Activated CD8-positive, alpha-beta memory T cell treated with anti-CD3 and anti-CD28 coated beads, Interleukin-2, amount 10 ng/mL, durations not matched to agents 7 days and 5 days (primary cell): ENCODE data around the gene PCDH9. TPM values are rescaled to one million over a fixed set of nuclear protein-coding genes. Genes with fewer than 3 reads are reported as not detected.

ENCODE experiments used
- ATAC-seq: fragments of 150-1000 bp; cut with Tn5 transposase; one replicate; pipeline ENCODE4 v1.10.0; 2021; ENCODE audit warnings: moderate library complexity
- CTCF ChIA-PET: fragments of 350-600 bp; sonication (Branson Sonifier 250); formaldehyde crosslinking; loops from one replicate; lab custom pipeline; 2021; ENCODE audit warnings: antibody characterized with exemption; lab: Charles Lee
- DNase-seq: peaks from one replicate; pipeline ENCODE4 v3.0.0-alpha.2; 2020
- H3K27ac Mint-ChIP-seq: one replicate; pipeline ENCODE4 v1.8.0; 2021; ENCODE audit warnings: mild to moderate bottlenecking, mixed read lengths
- H3K27me3 Mint-ChIP-seq: one replicate; pipeline ENCODE4 v1.8.0; 2021; ENCODE audit warnings: mixed read lengths
- H3K36me3 Mint-ChIP-seq: one replicate; pipeline ENCODE4 v1.8.0; 2021; ENCODE audit warnings: mild to moderate bottlenecking, mixed read lengths
- H3K4me1 Mint-ChIP-seq: one replicate; pipeline ENCODE4 v1.8.0; 2021; ENCODE audit warnings: mixed read lengths
- H3K4me3 Mint-ChIP-seq: one replicate; pipeline ENCODE4 v1.8.0; 2021; ENCODE audit warnings: mild to moderate bottlenecking, moderate library complexity, mixed read lengths
- H3K9me3 Mint-ChIP-seq: one replicate; pipeline ENCODE4 v1.8.0; 2022; ENCODE audit warnings: low read depth, mixed read lengths
- total RNA-seq, 2 experiments: library from RNA; stranded (reverse); gene quantifications; one replicate each; pipeline ENCODE4 v1.2.3, GENCODE V29; 2021

PCDH9 gene
- total RNA-seq, 2 experiments from 2014 or later, result 0.14 to 0.15 TPM

DNA sequence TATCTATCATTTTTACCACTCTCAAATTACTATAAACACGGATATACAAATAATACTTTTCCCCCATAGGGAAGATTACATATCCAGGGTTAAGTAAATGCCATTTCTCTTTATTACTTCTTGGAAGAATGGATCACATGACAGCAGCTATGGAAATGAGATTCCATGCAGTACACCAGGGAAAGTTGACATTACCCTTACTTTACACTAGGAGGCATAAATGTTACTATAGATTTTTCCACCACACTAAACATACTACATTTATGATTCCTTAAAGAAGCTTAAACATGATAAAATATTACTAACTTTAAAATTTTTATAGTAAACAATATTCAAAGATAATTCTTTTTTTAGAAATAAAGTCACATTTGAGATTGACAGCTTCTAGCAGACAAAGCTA lies 611.4 kb downstream of the PCDH9 start:
- CTCF ChIA-PET, result no interaction called here
- Mint-ChIP-seq H3K27me3 (no peaks in the 10 kb centered on the region), H3K9me3 (no peaks in the 10 kb centered on the region), H3K27ac (no peak overlapping the region), H3K36me3 (no peaks in the 10 kb centered on the region), H3K4me1 (no peaks in the 10 kb centered on the region), H3K4me3 (no peak overlapping the region)
- ATAC-seq, result no peak
- DNase-seq, result no peak

DNA sequence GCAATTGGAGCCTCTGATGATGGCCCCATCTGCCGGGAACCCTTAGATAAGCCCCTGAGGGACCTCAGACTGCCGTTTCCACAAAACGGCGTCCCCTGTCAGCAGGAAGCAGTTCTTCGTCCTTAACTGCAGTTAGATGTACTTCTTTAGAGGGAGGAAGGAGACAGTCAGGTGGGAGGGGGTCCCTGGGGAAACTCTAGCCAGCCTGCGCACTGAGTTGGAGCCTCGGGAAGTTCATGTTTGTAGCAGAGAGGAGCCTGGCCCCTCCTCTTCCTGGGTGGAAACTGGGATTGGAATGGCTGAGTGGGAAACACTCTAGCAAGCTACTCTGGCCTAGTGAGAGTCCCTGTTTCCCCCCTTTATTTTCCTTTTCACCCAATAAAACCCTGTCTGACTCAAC lies 612.4 kb downstream of the PCDH9 start:
- DNase-seq (no peak), ATAC-seq (no peak)
- H3K27me3 Mint-ChIP-seq, result no peaks in the 10 kb centered on the region
- H3K27ac Mint-ChIP-seq, result no peak overlapping the region
- no peaks in the 10 kb centered on the region for H3K9me3 Mint-ChIP-seq
- no peak overlapping the region for H3K4me3 Mint-ChIP-seq
- H3K36me3 Mint-ChIP-seq, result no peaks in the 10 kb centered on the region
- CTCF ChIA-PET, result no interaction called here
- H3K4me1 Mint-ChIP-seq, result no peaks in the 10 kb centered on the region

DNA sequence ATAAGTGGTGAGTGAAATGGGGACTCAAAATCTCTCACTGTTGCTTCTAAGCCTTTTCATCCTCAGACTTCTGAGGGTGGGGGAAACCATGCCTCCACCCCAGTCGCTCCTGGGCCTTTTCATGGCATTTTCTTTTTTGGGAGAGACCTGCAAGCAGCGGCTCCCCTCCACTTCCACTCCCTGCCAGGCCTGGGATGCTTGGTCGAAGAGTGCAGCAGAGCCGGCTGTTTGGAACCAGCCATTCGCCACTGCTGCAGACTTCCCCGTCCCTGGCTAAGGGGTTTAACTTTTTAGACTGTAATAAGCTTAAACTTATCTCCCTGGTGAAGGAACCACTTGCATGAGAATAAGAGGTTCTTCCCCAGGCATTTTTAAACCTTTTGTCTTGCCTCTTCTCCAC lies 617.2 kb downstream of the PCDH9 start:
- CTCF ChIA-PET, result no interaction called here
- no peak overlapping the region for H3K27ac Mint-ChIP-seq
- no peak overlapping the region for H3K4me3 Mint-ChIP-seq
- no peaks in the 10 kb centered on the region for H3K27me3 Mint-ChIP-seq
- H3K4me1 Mint-ChIP-seq, result no peaks in the 10 kb centered on the region
- H3K36me3 Mint-ChIP-seq, result no peaks in the 10 kb centered on the region
- DNase-seq (no peak), ATAC-seq (no peak)
- H3K9me3 Mint-ChIP-seq, result peaks cover 2% of the 10 kb centered on the region

DNA sequence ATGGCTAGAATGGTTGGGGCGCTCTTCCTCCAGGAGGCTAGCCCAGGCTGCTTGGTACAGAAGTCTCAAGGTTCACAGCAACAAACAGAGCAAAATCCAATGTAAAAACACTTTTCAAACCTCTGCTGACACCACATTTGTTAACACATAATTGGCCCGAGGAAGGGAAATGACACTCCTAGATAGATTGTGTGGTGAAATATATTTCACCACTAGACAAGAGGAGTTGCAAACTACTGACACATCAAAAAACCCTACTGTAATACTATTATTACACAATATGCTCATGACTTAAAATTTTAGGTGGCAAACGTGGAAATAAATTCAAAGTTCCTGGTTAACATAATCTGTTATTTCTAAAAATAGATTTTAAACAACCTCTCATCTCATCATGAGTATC lies 643.6 kb downstream of the PCDH9 start:
- H3K9me3 Mint-ChIP-seq, result no peaks in the 10 kb centered on the region
- no peak overlapping the region for H3K4me3 Mint-ChIP-seq
- no peak overlapping the region for H3K27ac Mint-ChIP-seq
- CTCF ChIA-PET, result no interaction called here
- ATAC-seq, result no peak
- H3K36me3 Mint-ChIP-seq, result no peaks in the 10 kb centered on the region
- H3K27me3 Mint-ChIP-seq, result no peaks in the 10 kb centered on the region
- no peak for DNase-seq
- no peaks in the 10 kb centered on the region for H3K4me1 Mint-ChIP-seq

DNA sequence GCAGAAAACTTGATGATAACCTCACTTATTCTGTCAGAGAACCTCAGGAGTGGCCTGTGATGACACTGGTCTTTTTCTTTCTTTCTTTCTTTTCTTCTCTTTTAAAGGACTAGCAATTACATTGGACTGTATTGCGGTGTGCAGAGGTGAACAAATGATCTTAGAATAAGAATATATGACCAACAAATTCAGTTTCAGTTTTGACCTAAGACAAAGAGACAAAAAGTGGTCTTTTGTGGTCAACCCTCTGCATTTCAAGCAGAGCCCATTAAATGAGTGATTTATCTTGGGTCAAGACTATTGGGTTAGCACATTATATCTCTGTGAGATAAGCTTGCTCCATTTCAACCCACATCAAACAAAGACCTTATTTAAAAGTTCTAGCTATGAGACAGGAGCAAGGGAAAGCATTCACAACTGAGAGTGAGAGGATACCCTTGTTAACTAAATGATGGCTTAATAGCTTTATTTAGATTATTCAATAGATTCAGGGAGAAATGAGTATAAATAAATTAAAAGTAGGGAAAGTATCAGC lies 644.4 kb downstream of the PCDH9 start:
- DNase-seq (no peak), ATAC-seq (no peak)
- no peaks in the 10 kb centered on the region for H3K36me3 Mint-ChIP-seq
- no peaks in the 10 kb centered on the region for H3K27me3 Mint-ChIP-seq
- no peak overlapping the region for H3K4me3 Mint-ChIP-seq
- H3K27ac Mint-ChIP-seq, result no peak overlapping the region
- H3K4me1 Mint-ChIP-seq, result no peaks in the 10 kb centered on the region
- CTCF ChIA-PET, result no interaction called here
- H3K9me3 Mint-ChIP-seq, result no peaks in the 10 kb centered on the region

DNA sequence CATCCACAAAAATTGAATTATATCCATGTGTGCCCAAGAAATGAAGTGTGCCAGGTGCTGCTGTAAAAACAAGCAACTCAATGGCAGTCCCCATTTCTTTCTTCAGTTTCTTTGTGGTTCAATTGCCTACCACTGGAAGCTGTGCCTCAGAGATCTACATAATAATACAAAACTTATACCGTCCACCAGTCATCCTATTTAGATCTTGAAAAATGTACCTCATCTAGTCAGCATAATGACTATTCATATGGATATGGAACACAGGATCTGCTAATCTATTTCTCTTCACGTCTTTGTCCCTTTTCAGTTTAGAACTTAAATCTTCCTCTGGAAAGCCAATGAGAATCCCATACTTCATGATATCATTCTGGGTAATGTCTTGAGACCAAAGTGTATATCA lies 648.5 kb downstream of the PCDH9 start:
- ATAC-seq (no peak), DNase-seq (no peak)

DNA sequence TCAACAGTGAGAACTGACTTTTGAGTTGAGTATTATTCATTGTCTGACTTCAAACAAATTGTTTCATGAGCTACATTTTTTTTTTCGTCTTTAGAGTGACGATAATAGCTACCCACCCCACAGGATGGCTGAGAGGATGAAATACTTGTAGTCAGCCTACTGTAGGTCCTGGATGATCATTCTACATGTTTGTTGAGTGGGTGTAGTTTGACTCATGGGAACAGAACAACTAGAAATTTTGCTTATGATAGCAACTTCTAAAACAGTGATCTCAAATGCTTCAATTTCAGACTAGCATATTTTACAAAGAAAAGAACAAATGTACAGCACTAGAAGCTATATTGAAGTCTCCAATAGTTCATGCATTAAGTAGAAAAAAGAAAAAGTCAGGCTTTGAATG lies 651.8 kb downstream of the PCDH9 start:
- H3K36me3 Mint-ChIP-seq, result no peaks in the 10 kb centered on the region
- CTCF ChIA-PET, result no interaction called here
- no peak overlapping the region for H3K4me3 Mint-ChIP-seq
- H3K27me3 Mint-ChIP-seq, result no peaks in the 10 kb centered on the region
- peaks cover 2% of the 10 kb centered on the region for H3K9me3 Mint-ChIP-seq
- no peak overlapping the region for H3K27ac Mint-ChIP-seq
- no peak for DNase-seq
- no peaks in the 10 kb centered on the region for H3K4me1 Mint-ChIP-seq
- ATAC-seq, result no peak

More for the DNA sequence above, 648.5 kb downstream of the PCDH9 start:
- no peaks in the 10 kb centered on the region for H3K27me3 Mint-ChIP-seq
- H3K36me3 Mint-ChIP-seq, result no peaks in the 10 kb centered on the region
- H3K4me1 Mint-ChIP-seq, result no peaks in the 10 kb centered on the region
- no peak overlapping the region for H3K27ac Mint-ChIP-seq
- CTCF ChIA-PET, result no interaction called here
- H3K4me3 Mint-ChIP-seq, result no peak overlapping the region
- peaks cover 2% of the 10 kb centered on the region for H3K9me3 Mint-ChIP-seq

DNA sequence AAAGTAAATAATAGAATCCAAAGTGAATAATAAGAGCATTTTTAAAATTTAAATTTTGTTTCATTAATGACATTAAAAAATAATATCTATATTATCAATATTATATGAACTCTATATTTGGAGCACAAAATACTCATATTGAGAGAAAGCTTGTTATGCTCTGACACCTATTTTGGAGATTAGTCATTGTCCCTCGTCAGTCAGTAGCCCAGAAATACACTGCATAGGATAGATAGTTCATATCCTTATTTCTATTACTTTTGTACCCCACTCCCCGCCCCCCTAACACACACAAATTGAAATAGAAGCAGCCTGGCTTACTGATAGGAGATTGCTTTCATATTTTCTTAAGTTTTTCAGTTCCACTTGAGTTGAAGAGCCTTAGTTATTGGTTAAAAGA lies 652.8 kb downstream of the PCDH9 start:
- DNase-seq, result no peak
- Mint-ChIP-seq H3K4me3 (no peak overlapping the region), H3K27ac (no peak overlapping the region), H3K27me3 (no peaks in the 10 kb centered on the region), H3K9me3 (peaks cover 2% of the 10 kb centered on the region), H3K36me3 (no peaks in the 10 kb centered on the region), H3K4me1 (no peaks in the 10 kb centered on the region)
- CTCF ChIA-PET, result no interaction called here
- no peak for ATAC-seq

DNA sequence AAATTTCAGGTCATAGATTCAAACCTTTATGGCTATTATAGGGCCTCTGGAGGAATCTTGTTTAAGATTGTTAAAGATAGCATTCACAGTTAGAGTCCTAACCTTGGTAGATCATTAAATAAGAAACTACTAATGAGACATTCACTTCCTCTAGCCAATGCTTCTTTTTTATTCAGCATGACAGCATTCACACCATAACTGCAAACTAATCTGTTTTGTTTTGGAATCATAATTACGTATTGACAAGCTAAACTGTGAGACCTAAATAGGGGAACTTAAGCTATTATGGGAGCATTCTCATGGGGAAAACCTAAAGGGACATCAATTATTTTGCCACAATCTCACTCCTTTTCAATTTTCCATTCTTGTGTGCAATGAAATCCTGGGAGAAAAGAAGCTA lies 653.8 kb downstream of the PCDH9 start:
- peaks cover 2% of the 10 kb centered on the region for H3K9me3 Mint-ChIP-seq
- no peaks in the 10 kb centered on the region for H3K4me1 Mint-ChIP-seq
- ATAC-seq (no peak), DNase-seq (no peak)
- H3K36me3 Mint-ChIP-seq, result no peaks in the 10 kb centered on the region
- H3K27ac Mint-ChIP-seq, result no peak overlapping the region
- CTCF ChIA-PET, result no interaction called here
- no peaks in the 10 kb centered on the region for H3K27me3 Mint-ChIP-seq
- H3K4me3 Mint-ChIP-seq, result no peak overlapping the region

DNA sequence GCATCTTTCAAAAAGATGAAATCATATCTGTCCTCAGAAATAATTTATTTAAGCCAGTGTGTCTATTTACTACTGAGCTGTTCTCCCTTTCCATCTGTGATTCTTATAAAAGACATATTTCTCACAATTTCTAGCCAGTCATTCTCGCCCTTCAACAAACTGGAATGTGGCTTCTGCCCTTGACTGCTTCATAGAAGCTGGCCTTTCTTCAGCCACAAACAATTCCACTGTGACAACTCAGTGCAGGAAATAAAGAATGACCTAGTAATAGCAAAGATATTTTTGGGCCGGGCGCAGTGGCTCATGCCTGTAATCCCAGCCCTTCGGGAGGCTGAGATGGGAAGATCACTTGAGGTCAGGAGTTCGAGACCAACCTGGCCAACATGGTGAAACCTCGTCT lies 655.5 kb downstream of the PCDH9 start:
- no peak for ATAC-seq
- no peaks in the 10 kb centered on the region for H3K27me3 Mint-ChIP-seq
- no peaks in the 10 kb centered on the region for H3K4me1 Mint-ChIP-seq
- DNase-seq, result no peak
- H3K36me3 Mint-ChIP-seq, result no peaks in the 10 kb centered on the region
- CTCF ChIA-PET, result no interaction called here
- no peak overlapping the region for H3K27ac Mint-ChIP-seq
- H3K4me3 Mint-ChIP-seq, result no peak overlapping the region
- H3K9me3 Mint-ChIP-seq, result peaks cover 2% of the 10 kb centered on the region

DNA sequence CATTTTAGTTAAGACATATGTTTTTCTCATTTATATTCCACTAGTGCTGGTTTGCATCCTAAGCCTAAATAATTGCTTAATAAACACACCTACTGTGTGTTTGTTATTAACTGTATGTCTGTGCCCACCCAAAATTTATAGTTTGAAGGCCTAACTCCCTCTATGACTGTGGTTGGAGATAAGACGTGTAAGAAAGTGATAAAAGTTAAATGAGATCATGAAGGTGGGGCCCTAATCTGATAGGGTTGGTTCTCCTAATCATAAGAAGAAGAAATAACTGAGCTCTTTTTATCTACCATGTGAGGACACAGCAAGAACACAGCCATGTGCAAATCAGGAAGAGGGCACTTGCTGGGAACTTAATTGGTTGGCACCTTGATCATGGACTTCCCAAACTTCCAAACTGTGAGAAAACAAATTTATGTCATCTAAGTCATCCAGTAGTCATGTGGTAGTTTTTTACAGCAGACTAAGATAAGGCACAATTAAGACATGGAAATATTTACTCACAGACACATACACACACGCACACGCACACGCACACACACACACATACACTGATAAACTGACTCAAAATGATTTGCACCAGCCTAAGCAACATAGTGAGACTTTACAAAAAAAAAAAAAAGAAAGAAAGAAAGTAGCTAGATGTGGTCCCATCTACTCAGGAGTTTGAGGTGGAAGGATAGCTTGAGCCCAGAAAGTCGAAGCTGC lies 662.1 kb downstream of the PCDH9 start:
- no peak overlapping the region for H3K4me3 Mint-ChIP-seq

DNA sequence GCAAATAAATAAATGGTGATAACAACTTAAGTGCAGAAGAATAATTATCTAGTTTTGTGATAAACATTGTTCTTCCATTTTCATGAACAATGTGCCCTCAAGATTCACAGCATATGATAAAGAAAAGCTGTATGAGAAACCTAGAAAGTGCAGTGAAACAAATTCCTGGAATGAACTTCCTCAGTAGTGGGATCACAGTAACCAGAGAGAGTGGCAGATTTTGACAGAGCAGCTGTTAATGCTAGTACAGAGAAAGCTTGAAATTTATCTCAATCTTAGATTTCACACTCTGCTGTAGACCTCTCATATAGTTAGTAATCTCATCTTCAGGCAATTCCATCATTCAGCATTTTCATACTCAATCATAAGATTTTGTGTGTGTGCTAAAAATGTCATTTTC lies 664.9 kb downstream of the PCDH9 start:
- H3K4me1 Mint-ChIP-seq, result no peaks in the 10 kb centered on the region
- H3K27ac Mint-ChIP-seq, result no peak overlapping the region
- no peak overlapping the region for H3K4me3 Mint-ChIP-seq
- no peak for ATAC-seq
- H3K36me3 Mint-ChIP-seq, result no peaks in the 10 kb centered on the region
- peaks cover 10% of the 10 kb centered on the region for H3K9me3 Mint-ChIP-seq
- DNase-seq, result no peak
- CTCF ChIA-PET, result no interaction called here
- H3K27me3 Mint-ChIP-seq, result no peaks in the 10 kb centered on the region

More for the DNA sequence above, 662.1 kb downstream of the PCDH9 start:
- DNase-seq (no peak), ATAC-seq (no peak)
- H3K27ac Mint-ChIP-seq, result no peak overlapping the region
- peaks cover 7% of the 10 kb centered on the region for H3K9me3 Mint-ChIP-seq
- H3K36me3 Mint-ChIP-seq, result no peaks in the 10 kb centered on the region
- no peaks in the 10 kb centered on the region for H3K4me1 Mint-ChIP-seq
- CTCF ChIA-PET, result no interaction called here
- no peaks in the 10 kb centered on the region for H3K27me3 Mint-ChIP-seq

DNA sequence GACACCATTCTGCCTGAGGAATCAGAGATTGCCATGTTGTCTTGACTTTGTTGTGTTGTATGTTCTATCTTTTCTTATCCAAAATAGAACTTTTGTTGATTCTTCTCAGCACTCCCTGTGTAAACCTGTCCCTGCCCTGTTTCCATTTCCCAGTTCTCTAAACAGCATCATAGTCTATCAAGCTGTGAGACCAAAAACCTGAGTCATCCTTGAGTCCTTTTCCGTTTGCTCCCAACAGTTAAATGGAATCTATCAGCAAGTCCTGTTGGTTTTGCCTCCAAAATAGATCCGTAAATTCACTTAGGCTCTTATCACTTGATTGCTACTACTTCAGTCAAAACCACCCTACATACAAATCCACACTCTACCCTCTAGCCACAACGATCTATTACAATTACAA lies 667.1 kb downstream of the PCDH9 start:
- Mint-ChIP-seq H3K27me3 (no peaks in the 10 kb centered on the region), H3K36me3 (no peaks in the 10 kb centered on the region), H3K9me3 (peaks cover 15% of the 10 kb centered on the region), H3K4me3 (no peak overlapping the region), H3K4me1 (no peaks in the 10 kb centered on the region), H3K27ac (no peak overlapping the region)
- ATAC-seq (no peak), DNase-seq (no peak)
- CTCF ChIA-PET, result no interaction called here

DNA sequence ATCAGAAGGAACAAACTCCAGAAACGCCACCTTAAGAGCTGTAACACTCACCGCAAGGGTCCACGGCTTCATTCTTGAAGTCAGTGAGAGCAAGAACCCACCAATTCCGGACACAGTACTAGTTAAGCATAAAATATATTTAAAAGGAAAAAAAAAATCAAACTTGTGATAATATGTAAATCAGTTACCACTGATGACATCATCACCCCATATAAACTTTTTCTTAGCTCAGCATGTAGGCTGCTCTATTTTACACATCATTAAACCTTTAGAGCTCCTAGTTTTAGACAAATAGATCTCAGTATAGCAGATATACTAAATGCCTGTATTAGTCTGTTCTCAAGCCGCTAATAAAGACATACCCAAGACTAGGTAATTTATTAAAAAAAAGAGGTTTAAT lies 668.1 kb downstream of the PCDH9 start:
- H3K9me3 Mint-ChIP-seq, result peaks cover 18% of the 10 kb centered on the region
- no peak overlapping the region for H3K27ac Mint-ChIP-seq
- no peak overlapping the region for H3K4me3 Mint-ChIP-seq
- H3K27me3 Mint-ChIP-seq, result no peaks in the 10 kb centered on the region
- DNase-seq (no peak), ATAC-seq (no peak)
- no peaks in the 10 kb centered on the region for H3K4me1 Mint-ChIP-seq
- no peaks in the 10 kb centered on the region for H3K36me3 Mint-ChIP-seq
- CTCF ChIA-PET, result no interaction called here
